IMR-90 (cell line): ENCODE data around the gene NHSL1. TPM values are rescaled to one million over a fixed set of nuclear protein-coding genes. Genes with fewer than 3 reads are reported as not detected.

ENCODE experiments used
- ATAC-seq: fragments of 200-7000 bp; cut with Tn5 transposase; 2 replicates; pipeline ENCODE4 v1.9.1; 2020; ENCODE audit warnings: low read depth, mild to moderate bottlenecking, moderate library complexity
- BruUV-seq: library from RNA; stranded (reverse); fragments of 400-500 nt; replicated peaks from 2 replicates; lab custom pipeline; 2021; lab: Mats Ljungman, UMichigan
- CTCF ChIA-PET: fragments of 300-600 bp; formaldehyde crosslinking; extraction: SDS; loops from one replicate; lab custom pipeline; 2021; ENCODE audit warnings: antibody characterized with exemption; lab: Yijun Ruan, JAX
- POLR2A ChIA-PET: fragments of 300-600 bp; sonication (Branson Sonifier 250); formaldehyde crosslinking; loops from one replicate; lab custom pipeline; 2022; ENCODE audit warnings: antibody characterized with exemption; ENCODE audit not compliant: unreplicated experiment; lab: Charles Lee
- DNase-seq: peaks from one replicate; pipeline ENCODE4 v3.0.0; 2013
- H2AFZ ChIP-seq: replicated peaks from 2 replicates; pipeline ENCODE3; 2013; ENCODE audit warnings: low read length, mild to moderate bottlenecking; ENCODE audit not compliant: poor library complexity
- H2AK5ac ChIP-seq: 2 replicates; pipeline ENCODE4 v1.6.1; 2013; ENCODE audit warnings: low read depth, low read length, inconsistent platforms
- H2AK9ac ChIP-seq: replicated peaks from 2 replicates; pipeline ENCODE3; 2013; ENCODE audit warnings: mild to moderate bottlenecking, low read depth, low read length, moderate library complexity; ENCODE audit not compliant: poor library complexity
- H2BK120ac ChIP-seq: 2 replicates; pipeline ENCODE4 v1.6.1; 2013; ENCODE audit warnings: low read depth, low read length, inconsistent platforms
- H2BK15ac ChIP-seq: 3 replicates; pipeline ENCODE4 v1.6.1; 2013; ENCODE audit warnings: low read depth, low read length, inconsistent platforms
- H2BK20ac ChIP-seq: 2 replicates; pipeline ENCODE4 v1.6.1; 2013; ENCODE audit warnings: low read depth, mild to moderate bottlenecking, inconsistent platforms, low read length, moderate library complexity
- H2BK5ac ChIP-seq: 2 replicates; pipeline ENCODE4 v1.6.1; 2013; ENCODE audit warnings: mild to moderate bottlenecking, low read depth, low read length, inconsistent platforms; ENCODE audit not compliant: poor library complexity, severe bottlenecking
- H3K14ac ChIP-seq: replicated peaks from 2 replicates; pipeline ENCODE4 v1.6.1; 2013; ENCODE audit warnings: low read depth, low read length, inconsistent platforms
- H3K18ac ChIP-seq: 2 replicates; pipeline ENCODE4 v1.6.1; 2013; ENCODE audit warnings: low read depth, low read length, control low read depth
- H3K23ac ChIP-seq: 2 replicates; pipeline ENCODE4 v1.6.1; 2013; ENCODE audit warnings: low read depth, low read length, inconsistent platforms
- H3K27ac ChIP-seq: 2 replicates; pipeline ENCODE4 v1.5.1; 2013; ENCODE audit warnings: mild to moderate bottlenecking, control low read depth, low read length; ENCODE audit not compliant: insufficient read depth
- H3K27me3 ChIP-seq: 2 replicates; pipeline ENCODE4 v1.6.1; 2013; ENCODE audit warnings: low read length; ENCODE audit not compliant: control insufficient read depth, insufficient read depth
- H3K36me3 ChIP-seq: 2 replicates; pipeline ENCODE4 v1.6.1; 2013; ENCODE audit warnings: low read length, mixed read lengths; ENCODE audit not compliant: control insufficient read depth, insufficient read depth
- H3K4ac ChIP-seq: 2 replicates; pipeline ENCODE4 v1.6.1; 2013; ENCODE audit warnings: low read depth, low read length, inconsistent platforms
- H3K4me1 ChIP-seq: 2 replicates; pipeline ENCODE4 v1.6.1; 2013; ENCODE audit warnings: low read length, mixed read lengths; ENCODE audit not compliant: control insufficient read depth, insufficient read depth
- H3K4me2 ChIP-seq: 2 replicates; pipeline ENCODE4 v1.6.1; 2013; ENCODE audit warnings: low read depth, mild to moderate bottlenecking, control low read depth, low read length, moderate library complexity
- H3K4me3 ChIP-seq: 2 replicates; pipeline ENCODE4 v1.5.1; 2013; ENCODE audit warnings: low read depth, mild to moderate bottlenecking, control low read depth, low read length, moderate library complexity; ENCODE audit not compliant: insufficient read depth
- H3K56ac ChIP-seq: 2 replicates; pipeline ENCODE4 v1.6.1; 2013; ENCODE audit warnings: low read length, inconsistent platforms; ENCODE audit not compliant: insufficient read depth; ENCODE audit errors: extremely low read depth
- H3K79me1 ChIP-seq, 2 experiments: 2 replicates each; pipeline ENCODE4 v1.6.1; 2013; ENCODE audit warnings: low read length in 2 of 2, inconsistent platforms in 1 of 2, low read depth in 1 of 2
- H3K9ac ChIP-seq: 2 replicates; pipeline ENCODE4 v1.6.1; 2013; ENCODE audit warnings: low read depth, low read length, control low read depth
- H3K9me1 ChIP-seq: 2 replicates; pipeline ENCODE4 v1.6.1; 2013; ENCODE audit warnings: low read length, inconsistent platforms; ENCODE audit not compliant: insufficient read depth
- H3K9me3 ChIP-seq: 2 replicates; pipeline ENCODE4 v1.6.1; 2013; ENCODE audit warnings: low read length; ENCODE audit not compliant: control insufficient read depth, insufficient read depth
- H4K20me1 ChIP-seq: 2 replicates; pipeline ENCODE4 v1.6.1; 2013; ENCODE audit warnings: low read length, inconsistent platforms; ENCODE audit not compliant: insufficient read depth
- H4K5ac ChIP-seq: 2 replicates; pipeline ENCODE4 v1.6.1; 2013; ENCODE audit warnings: mild to moderate bottlenecking, low read depth, low read length, control low read depth
- H4K8ac ChIP-seq, 2 experiments: 2 replicates each; pipeline ENCODE4 v1.6.1; 2013; ENCODE audit warnings: low read depth in 2 of 2, low read length in 2 of 2, control low read depth in 1 of 2, inconsistent platforms in 1 of 2
- H4K91ac ChIP-seq: 2 replicates; pipeline ENCODE4 v1.6.1; 2013; ENCODE audit warnings: low read depth, low read length, inconsistent platforms; ENCODE audit not compliant: insufficient read depth
- ELK1 ChIP-seq: fragments of 150-350 bp; IDR thresholded peaks from 2 replicates; pipeline ENCODE4 v1.6.1; 2016; ENCODE audit warnings: low read depth, mild to moderate bottlenecking, low read length, moderate library complexity, borderline replicate concordance
- WGBS, 2 experiments: methylation state at CpG; one replicate each; pipeline versions ENCODE4 v1.1.5 to v1.1.7; 2013; ENCODE audit warnings: missing lambda C conversion rate in 2 of 2; ENCODE audit not compliant: insufficient read length in 1 of 2; ENCODE audit errors: extremely low coverage in 2 of 2; 5-methylcytosine and 5-hydroxymethylcytosine counted together
- dilution Hi-C: fragments of 300-500 bp; cut with HindIII; formaldehyde crosslinking; loops from one replicate; pipeline ENCODE4 v1.14.3; 2018; ENCODE audit warnings: low sequenced_read_pairs; ENCODE audit not compliant: unreplicated experiment
- in situ Hi-C: fragments of 300-500 bp; cut with MboI; formaldehyde crosslinking; loops from 3 replicates; pipeline ENCODE4 v1.14.3; 2019; ENCODE audit warnings: low sequenced_read_pairs, inconsistent platforms, mixed read lengths
- intact Hi-C: fragments of 100-400 bp; cut with micrococcal nuclease; formaldehyde crosslinking; loops from 2 replicates; pipeline ENCODE4 v1.10.0; 2022
- polyA plus RNA-seq, 3 experiments: library from polyadenylated mRNA; depleted of rRNA; stranded (reverse); fragments of >200 nt; gene quantifications; 2 replicates each; pipeline ENCODE4 v1.2.3, GENCODE V29; 2012; ENCODE audit warnings: low replicate concordance in 1 of 3
- total RNA-seq: library from RNA; depleted of rRNA; stranded (reverse); fragments of >200 nt; gene quantifications from 2 replicates; pipeline ENCODE4 v1.2.3, GENCODE V29; 2012

Gene NHSL1
- total and polyA plus RNA-seq, 2 of the 4 experiments (the other 2 are of a cell fraction), result 5.6 to 7.2 TPM

- H2AK5ac ChIP-seq, result no peak overlapping the region
- POLR2A ChIA-PET, result no interaction called here
Measured at GRCh38 chr6:138415125-138415524, 84.2 kb downstream of the NHSL1 start.

More at GRCh38 chr6:138415125-138415524, 84.2 kb downstream of the NHSL1 start:
- DNase-seq (no peak), ATAC-seq (no peak)
- H2AFZ ChIP-seq, result no peak overlapping the region
- peaks cover 0 to 14% of the 10 kb centered on the region in 2 experiments; a peak in 3 of 4 replicates for H3K79me1 ChIP-seq
- no peak overlapping the region for H3K56ac ChIP-seq
- TF ChIP-seq ELK1, result no peak
- H2AK9ac ChIP-seq, result no peak overlapping the region
- H3K27ac ChIP-seq, result no peak overlapping the region
- H2BK15ac ChIP-seq, result no peak overlapping the region
- no CpG with 5 or more reads among the region's 5 CpGs for WGBS, 2 experiments
- peaks cover 8% of the 10 kb centered on the region for H3K4me1 ChIP-seq
- H2BK5ac ChIP-seq, result no peak overlapping the region
- H3K27me3 ChIP-seq, result no peaks in the 10 kb centered on the region
- dilution Hi-C loops (no loop called here), in situ Hi-C loops (loop anchor here (25.0 kb wide), 1 partner anchor 578 kb away; no protein-coding TSS in a partner anchor), intact Hi-C loops (no loop called here)
- H3K18ac ChIP-seq, result no peak overlapping the region
- no peak overlapping the region for H2BK120ac ChIP-seq
- BruUV-seq, result no TSS peak
- CTCF ChIA-PET, result interaction anchor here (0.6 kb wide), 1 partner anchor 8 kb away, joined by 5 read pairs; no protein-coding TSS in a partner anchor
- no peak overlapping the region for H3K14ac ChIP-seq
- no peak overlapping the region for H3K4ac ChIP-seq
- H3K9ac ChIP-seq, result no peak overlapping the region
- H3K9me3 ChIP-seq, result no peaks in the 10 kb centered on the region
- peaks cover 18% of the 10 kb centered on the region for H3K36me3 ChIP-seq
- no peak overlapping the region for H4K5ac ChIP-seq
- H3K23ac ChIP-seq, result no peak overlapping the region
- no peaks in the 10 kb centered on the region; the same call in 1 of the 2 replicates for H4K20me1 ChIP-seq
- H4K8ac ChIP-seq, result no peak overlapping the region
- H3K4me2 ChIP-seq, result no peak overlapping the region
- H4K91ac ChIP-seq, result no peak overlapping the region
- H3K9me1 ChIP-seq, result peaks cover 11% of the 10 kb centered on the region
- H3K4me3 ChIP-seq, result no peak overlapping the region
- no peak overlapping the region for H2BK20ac ChIP-seq
